PC-9 (cell line): ENCODE measurements around the gene GRIK3. TPM values are rescaled to one million over a fixed set of nuclear protein-coding genes. Genes with fewer than 3 reads are reported as not detected.

Experiments used
- BruUV-seq: library from RNA; stranded (reverse); fragments of 400-500 nt; replicated peaks from 2 replicates; lab custom pipeline; 2021; lab: Mats Ljungman, UMichigan
- CTCF ChIA-PET: fragments of 300-600 bp; sonication (Branson Sonifier 250); formaldehyde crosslinking; loops from one replicate; lab custom pipeline; 2022; ENCODE audit warnings: antibody characterized with exemption; lab: Charles Lee
- POLR2A ChIA-PET: fragments of 300-600 bp; sonication (Branson Sonifier 250); formaldehyde crosslinking; loops from one replicate; lab custom pipeline; 2022; ENCODE audit warnings: antibody characterized with exemption; ENCODE audit not compliant: unreplicated experiment; lab: Charles Lee
- DNase-seq, 2 experiments: peaks; one replicate each; pipeline versions ENCODE4 v3.0.0 to v3.0.0-alpha.2; 2015 to 2022; ENCODE audit warnings: mixed read lengths in 1 of 2
- H2AFZ ChIP-seq: fragments of 200-600 bp; sonication (generic); 2 replicates; pipeline ENCODE4 v1.8.1; 2017; ENCODE audit warnings: antibody characterized with exemption
- H3F3A ChIP-seq: fragments of 200-600 bp; sonication (generic); 2 replicates; pipeline ENCODE4 v1.8.1; 2017; ENCODE audit warnings: antibody characterized with exemption, mild to moderate bottlenecking, low read depth; ENCODE audit not compliant: insufficient read depth
- H3K27ac ChIP-seq: fragments of 200-600 bp; sonication (generic); 2 replicates; pipeline ENCODE4 v1.6.1; 2016; ENCODE audit warnings: mixed run types
- H3K27me3 ChIP-seq: fragments of 200-600 bp; sonication (generic); 2 replicates; pipeline ENCODE4 v1.6.1; 2016; ENCODE audit warnings: low read depth, mixed run types; ENCODE audit not compliant: insufficient read depth
- H3K36me3 ChIP-seq: fragments of 200-600 bp; sonication (generic); 2 replicates; pipeline ENCODE4 v1.6.1; 2016; ENCODE audit warnings: low read depth, mixed run types
- H3K4me1 ChIP-seq: fragments of 200-600 bp; sonication (generic); replicated peaks from 2 replicates; pipeline ENCODE4 v1.6.1; 2016; ENCODE audit warnings: mixed run types; ENCODE audit not compliant: insufficient read depth
- H3K4me2 ChIP-seq: fragments of 200-600 bp; sonication (generic); 2 replicates; pipeline ENCODE4 v1.6.1; 2017; ENCODE audit warnings: mixed run types
- H3K4me3 ChIP-seq: fragments of 200-600 bp; sonication (generic); 2 replicates; pipeline ENCODE4 v1.6.1; 2016; ENCODE audit warnings: mixed run types
- H3K79me2 ChIP-seq: fragments of 200-600 bp; sonication (generic); 2 replicates; pipeline ENCODE4 v1.6.1; 2017; ENCODE audit warnings: low read depth, mixed run types
- H3K9me2 ChIP-seq: fragments of 200-600 bp; sonication (generic); 2 replicates; pipeline ENCODE4 v1.8.1; 2017; ENCODE audit warnings: mild to moderate bottlenecking; ENCODE audit not compliant: insufficient read depth
- H3K9me3 ChIP-seq: fragments of 200-600 bp; sonication (generic); 2 replicates; pipeline ENCODE4 v1.8.1; 2016; ENCODE audit warnings: low read depth; ENCODE audit not compliant: insufficient read depth
- H4K20me1 ChIP-seq: fragments of 200-600 bp; sonication (generic); 2 replicates; pipeline ENCODE4 v1.8.1; 2017; ENCODE audit not compliant: insufficient read depth
- EZH2 ChIP-seq: fragments of 200-600 bp; sonication (generic); IDR thresholded peaks from 2 replicates; pipeline ENCODE4 v1.8.0; 2017; ENCODE audit warnings: antibody characterized with exemption, low read depth
- intact Hi-C: fragments of 100-400 bp; cut with micrococcal nuclease; formaldehyde crosslinking; loops from one replicate; pipeline ENCODE4 v1.10.0; 2022; ENCODE audit not compliant: unreplicated experiment
- total RNA-seq: library from RNA; stranded (reverse); gene quantifications from 2 replicates; pipeline ENCODE4 v1.2.3, GENCODE V29; 2021
- TF ChIP-seq, protein P1 (sequence below): fragments of 200-600 bp; sonication (generic); conservative IDR thresholded peaks from 2 replicates; pipeline ENCODE4 v1.6.1; 2017; ENCODE audit warnings: mixed run types, antibody characterized with exemption, mild to moderate bottlenecking, moderate library complexity

GRIK3 gene
- total RNA-seq, 1 experiment from 2014 or later, result not detected

DNA sequence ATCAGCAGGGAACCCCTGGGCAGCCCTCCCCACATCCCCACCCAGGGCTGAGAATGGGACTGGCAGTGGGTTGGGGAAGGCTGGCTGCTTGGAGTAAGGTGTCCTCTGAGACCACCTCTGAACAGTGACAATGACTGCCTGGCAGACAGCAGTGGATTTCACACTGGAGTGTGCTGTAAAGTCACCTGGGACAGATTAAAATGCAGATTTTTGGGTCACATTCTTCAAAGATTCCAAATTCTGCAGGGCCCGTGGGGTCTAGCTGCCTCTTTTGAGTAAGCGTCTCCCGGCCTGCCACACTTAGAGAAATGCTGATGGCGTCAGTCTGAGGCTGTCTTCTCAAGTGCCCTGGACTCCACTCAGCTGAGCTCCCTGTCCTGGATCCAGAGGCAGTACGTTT lies 164.5 kb downstream of the GRIK3 start:
- Histone ChIP-seq H3K4me1 (no peaks in the 10 kb centered on the region), H4K20me1 (no peaks in the 10 kb centered on the region; the same call in 1 of the 2 replicates), H3K27me3 (peaks cover 41% of the 10 kb centered on the region), H3K9me3 (no peaks in the 10 kb centered on the region), H3K4me3 (no peak overlapping the region), H3K9me2 (no peaks in the 10 kb centered on the region), H3K36me3 (no peaks in the 10 kb centered on the region), H3K79me2 (no peaks in the 10 kb centered on the region), H3F3A (no peaks in the 10 kb centered on the region), H2AFZ (no peak overlapping the region), H3K4me2 (no peak overlapping the region), H3K27ac (no peak overlapping the region)
- DNase-seq, result no peak
- TF ChIP-seq, protein P1, sequence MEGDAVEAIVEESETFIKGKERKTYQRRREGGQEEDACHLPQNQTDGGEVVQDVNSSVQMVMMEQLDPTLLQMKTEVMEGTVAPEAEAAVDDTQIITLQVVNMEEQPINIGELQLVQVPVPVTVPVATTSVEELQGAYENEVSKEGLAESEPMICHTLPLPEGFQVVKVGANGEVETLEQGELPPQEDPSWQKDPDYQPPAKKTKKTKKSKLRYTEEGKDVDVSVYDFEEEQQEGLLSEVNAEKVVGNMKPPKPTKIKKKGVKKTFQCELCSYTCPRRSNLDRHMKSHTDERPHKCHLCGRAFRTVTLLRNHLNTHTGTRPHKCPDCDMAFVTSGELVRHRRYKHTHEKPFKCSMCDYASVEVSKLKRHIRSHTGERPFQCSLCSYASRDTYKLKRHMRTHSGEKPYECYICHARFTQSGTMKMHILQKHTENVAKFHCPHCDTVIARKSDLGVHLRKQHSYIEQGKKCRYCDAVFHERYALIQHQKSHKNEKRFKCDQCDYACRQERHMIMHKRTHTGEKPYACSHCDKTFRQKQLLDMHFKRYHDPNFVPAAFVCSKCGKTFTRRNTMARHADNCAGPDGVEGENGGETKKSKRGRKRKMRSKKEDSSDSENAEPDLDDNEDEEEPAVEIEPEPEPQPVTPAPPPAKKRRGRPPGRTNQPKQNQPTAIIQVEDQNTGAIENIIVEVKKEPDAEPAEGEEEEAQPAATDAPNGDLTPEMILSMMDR, result no peak
- no peak for TF ChIP-seq EZH2
- intact Hi-C loops, result no loop called here
- CTCF ChIA-PET, result no interaction called here
- no TSS peak for BruUV-seq
- POLR2A ChIA-PET, result no interaction called here

DNA sequence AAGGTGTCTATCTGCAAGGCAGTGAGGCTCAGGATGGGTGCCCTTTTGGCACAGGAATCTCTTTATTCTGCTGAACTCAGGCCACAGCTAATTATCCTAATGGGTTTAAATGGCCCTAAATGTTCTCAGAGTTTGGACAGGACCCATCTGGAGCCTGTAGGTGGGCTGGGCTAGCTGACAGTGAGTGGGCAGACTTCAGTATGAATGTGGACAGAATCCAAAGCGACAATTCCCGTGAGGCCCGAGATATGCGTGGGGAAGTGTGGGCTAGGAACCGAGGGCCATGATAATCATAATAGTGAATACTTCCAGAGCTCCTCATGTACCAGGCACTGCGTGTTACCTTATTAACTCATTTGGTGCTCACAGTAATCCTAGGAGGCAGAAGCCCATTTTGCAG lies 165.3 kb downstream of the GRIK3 start:
- CTCF ChIA-PET, result no interaction called here
- Histone ChIP-seq H3K27ac (no peak overlapping the region), H3K9me2 (no peaks in the 10 kb centered on the region), H4K20me1 (no peaks in the 10 kb centered on the region; the same call in 1 of the 2 replicates), H3K4me3 (no peak overlapping the region), H3K79me2 (no peaks in the 10 kb centered on the region), H2AFZ (no peak overlapping the region), H3K27me3 (peaks cover 41% of the 10 kb centered on the region), H3K9me3 (no peaks in the 10 kb centered on the region), H3K36me3 (no peaks in the 10 kb centered on the region), H3K4me2 (no peak overlapping the region), H3F3A (no peaks in the 10 kb centered on the region), H3K4me1 (no peaks in the 10 kb centered on the region)
- intact Hi-C loops, result no loop called here
- no peak for TF ChIP-seq EZH2
- TF ChIP-seq, protein P1, result no peak
- no peak for DNase-seq
- BruUV-seq, result no TSS peak
- POLR2A ChIA-PET, result no interaction called here

DNA sequence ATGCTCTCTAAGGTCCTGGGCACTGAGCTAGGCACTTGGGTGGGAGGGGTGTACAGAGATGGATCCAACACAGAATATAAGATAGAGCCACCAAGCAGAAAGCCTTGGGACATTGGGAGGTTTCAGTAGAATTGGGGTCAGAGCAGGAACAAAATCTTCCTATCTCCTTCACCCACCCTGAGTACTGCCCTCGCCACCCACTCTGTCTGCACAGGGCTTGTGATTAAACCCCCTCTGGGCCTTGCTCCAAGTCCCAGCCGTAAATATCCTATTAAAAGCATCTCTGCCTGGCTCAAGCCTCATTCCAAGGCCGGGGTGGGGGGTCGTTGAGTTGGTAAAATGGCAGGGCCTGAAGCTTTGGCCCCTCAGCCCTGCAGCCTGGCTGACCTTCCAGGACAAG lies 166.7 kb downstream of the GRIK3 start:
- no peaks in the 10 kb centered on the region; the same call in 1 of the 2 replicates for H4K20me1 ChIP-seq
- ChIA-PET CTCF (no interaction called here), POLR2A (no interaction called here)
- no peaks in the 10 kb centered on the region for H3K9me3 ChIP-seq
- no peaks in the 10 kb centered on the region for H3F3A ChIP-seq
- H3K4me1 ChIP-seq, result no peaks in the 10 kb centered on the region
- peaks cover 37% of the 10 kb centered on the region for H3K27me3 ChIP-seq
- BruUV-seq, result no TSS peak
- no peak overlapping the region for H3K4me3 ChIP-seq
- H2AFZ ChIP-seq, result no peak overlapping the region
- H3K9me2 ChIP-seq, result no peaks in the 10 kb centered on the region
- H3K79me2 ChIP-seq, result no peaks in the 10 kb centered on the region
- no peak overlapping the region for H3K4me2 ChIP-seq
- no peak overlapping the region for H3K27ac ChIP-seq
- TF ChIP-seq EZH2, result no peak
- TF ChIP-seq, protein P1, result no peak
- no peaks in the 10 kb centered on the region for H3K36me3 ChIP-seq
- DNase-seq, result no peak
- intact Hi-C loops, result no loop called here
